Astrocyte of the hippocampus (primary cell): ENCODE measurements around the gene AQP1.

ENCODE experiments used
- DNase-seq: peaks from one replicate; pipeline ENCODE4 v3.0.0; 2011; ENCODE audit warnings: low read depth, low spot score

Gene AQP1

GRCh38 chr7:30934732-30935568 is 23.3 kb downstream of the AQP1 start:
- DNase-seq: no peak

- no peak for DNase-seq
Measured at GRCh38 chr7:30935569-30935877, 23.9 kb downstream of the AQP1 start.

GRCh38 chr7:30936650-30937245 is 25.1 kb downstream of the AQP1 start:
- DNase-seq: no peak

GRCh38 chr7:30937416-30937815 is 25.8 kb downstream of the AQP1 start:
- DNase-seq: no peak

GRCh38 chr7:30938435-30939316 is 27.0 kb downstream of the AQP1 start:
- DNase-seq: peak; percentile 88

GRCh38 chr7:30941582-30942323 is 30.1 kb downstream of the AQP1 start:
- DNase-seq: no peak

GRCh38 chr7:30950197-30950596 is 38.5 kb downstream of the AQP1 start:
- DNase-seq: no peak

GRCh38 chr7:30954914-30955313 is 43.3 kb downstream of the AQP1 start:
- DNase-seq: no peak

- no peak for DNase-seq
Measured at GRCh38 chr7:30956704-30957103, 45.1 kb downstream of the AQP1 start.

GRCh38 chr7:30963842-30964241 is 52.2 kb downstream of the AQP1 start, which contains the start of gene GHRHR:
Gene GHRHR (plus strand): TSS chr7:30963953. CDS start chr7:30964069, 116 bp downstream.
- DNase-seq: no peak

GRCh38 chr7:30965372-30965771 is 53.7 kb downstream of the AQP1 start:
- DNase-seq: no peak

- no peak for DNase-seq
Measured at GRCh38 chr7:30965883-30966282, 54.2 kb downstream of the AQP1 start.

GRCh38 chr7:30968294-30968693 is 56.6 kb downstream of the AQP1 start:
- no peak for DNase-seq

GRCh38 chr7:30968747-30969603 is 57.3 kb downstream of the AQP1 start:
- no peak for DNase-seq

- no peak for DNase-seq
Measured at GRCh38 chr7:30969604-30969970, 57.9 kb downstream of the AQP1 start.

- no peak for DNase-seq
Measured at GRCh38 chr7:30970074-30970473, 58.4 kb downstream of the AQP1 start.

- DNase-seq: peak; percentile 33
Measured at GRCh38 chr7:30970594-30971094, 59.0 kb downstream of the AQP1 start.

GRCh38 chr7:30971440-30971839 is 59.8 kb downstream of the AQP1 start:
- DNase-seq: no peak

GRCh38 chr7:30971840-30972563 is 60.3 kb downstream of the AQP1 start:
- DNase-seq: no peak

GRCh38 chr7:30973292-30973691 is 61.6 kb downstream of the AQP1 start:
- no peak for DNase-seq
